K562 (cell line): ENCODE measurements around the gene IMPA2. TPM values are rescaled to one million over a fixed set of nuclear protein-coding genes. Genes with fewer than 3 reads are reported as not detected.

Experiments
- BHLHE40 ChIP-seq: IDR thresholded peaks from 2 replicates; pipeline ENCODE4 v1.6.1; 2011; ENCODE audit warnings: low read length, improper control_type of control experiment
- CBX3 ChIP-seq, 2 experiments: IDR thresholded peaks; 1 replicate in 1 of 2; 2 replicates in 1 of 2; pipeline ENCODE4 v1.6.1; 2012; ENCODE audit warnings: inconsistent platforms in 2 of 2, low read length in 2 of 2, borderline replicate concordance in 1 of 2, control low read depth in 1 of 2
- CEBPZ ChIP-seq: fragments of 150-350 bp; IDR thresholded peaks from 2 replicates; pipeline ENCODE4 v1.6.1; 2014; ENCODE audit warnings: low read depth, mild to moderate bottlenecking, low read length, borderline replicate concordance
- FOSL1 ChIP-seq: fragments of 200-800 bp; sonication (Bioruptor generic); conservative IDR thresholded peaks from 2 replicates; pipeline ENCODE4 v1.6.1; 2016; ENCODE audit warnings: missing genetic modification characterization, missing compliant biosample characterization
- RBBP5 ChIP-seq: fragments of 200-600 bp; sonication (generic); IDR thresholded peaks from 2 replicates; pipeline ENCODE4 v1.6.1; 2012; ENCODE audit warnings: borderline replicate concordance, mild to moderate bottlenecking, low read length, control low read depth, inconsistent platforms; ENCODE audit not compliant: insufficient read depth, poor library complexity, severe bottlenecking
- RBM22 ChIP-seq: fragments of 200-400 bp; formaldehyde crosslinking; IDR thresholded peaks from 2 replicates; pipeline ENCODE4 v1.6.1; 2018; ENCODE audit warnings: low read length, low read depth; ENCODE audit not compliant: poor library complexity, severe bottlenecking
- RFX7 ChIP-seq: fragments of 250-450 bp; sonication (Bioruptor Pico); IDR thresholded peaks from 2 replicates; pipeline ENCODE4 v1.5.1; 2021; ENCODE audit warnings: mild to moderate bottlenecking
- RHOXF2B ChIP-seq: fragments of 250-450 bp; sonication (Bioruptor Pico); conservative IDR thresholded peaks from 2 replicates; pipeline ENCODE4 v1.5.1; 2021
- TGIF2 ChIP-seq: sonication (generic); formaldehyde crosslinking; IDR thresholded peaks from 2 replicates; pipeline ENCODE4 v1.8.1; 2022; ENCODE audit warnings: mild to moderate bottlenecking, missing genetic modification reagents, moderate library complexity
- TRIM28 ChIP-seq: fragments of 450-650 bp; IDR thresholded peaks from 2 replicates; pipeline ENCODE4 v1.6.1; 2017
- ZC3H11A ChIP-seq: IDR thresholded peaks from 2 replicates; pipeline ENCODE4 v1.6.1; 2012; ENCODE audit warnings: low read depth, low read length, improper control_type of control experiment
- ZFP1 ChIP-seq: fragments of 450-650 bp; formaldehyde crosslinking; IDR thresholded peaks from 2 replicates; pipeline ENCODE4 v1.4.0; 2020; ENCODE audit warnings: mild to moderate bottlenecking, mixed read lengths
- ZMIZ1 ChIP-seq, 2 experiments: fragments of 150-350 bp in 1 of 2; IDR thresholded peaks; 2 replicates each; pipeline ENCODE4 v1.6.1; 2012 to 2016; ENCODE audit warnings: low read depth in 2 of 2, low read length in 2 of 2, mild to moderate bottlenecking in 1 of 2, moderate library complexity in 1 of 2
- polyA plus RNA-seq, 8 experiments: library from polyadenylated mRNA; depleted of rRNA in 4 of 8; stranded (reverse) in 5 of 8; unstranded in 3 of 8; fragments of >200 nt; fragmentation: Nextera tagmentation in 2 of 8; fragmentation: Illumina TruSeq in 1 of 8; extraction: Ambion mirVana in 2 of 8; extraction: Trizol in 1 of 8; gene quantifications; 2 replicates each; pipeline versions ENCODE4 v1.2.1 to v1.2.3, GENCODE V29; 2011 to 2014; ENCODE audit warnings: inconsistent platforms in 1 of 8, missing spikeins in 1 of 8
- total RNA-seq, 7 experiments: library from RNA; depleted of rRNA in 6 of 7; stranded (reverse); fragments of >200 nt in 6 of 7; fragmentation: Illumina TruSeq in 2 of 7; extraction: Trizol in 2 of 7; gene quantifications; 2 replicates each; pipeline versions ENCODE4 v1.2.1 to v1.2.3, GENCODE V29; 2011 to 2021; ENCODE audit warnings: low replicate concordance in 1 of 7
- TF ChIP-seq, protein P1 (sequence below): fragments of 200-800 bp; sonication (Bioruptor generic); IDR thresholded peaks from 2 replicates; pipeline ENCODE4 v1.6.1; 2017; ENCODE audit warnings: missing genetic modification characterization, missing compliant biosample characterization
- TF ChIP-seq, protein P2 (sequence below): fragments of 450-650 bp; conservative IDR thresholded peaks from 2 replicates; pipeline ENCODE4 v1.6.1; 2016; ENCODE audit warnings: missing genetic modification characterization, low read depth, mild to moderate bottlenecking, missing compliant biosample characterization, moderate library complexity

The IMPA2 gene
- total and polyA plus RNA-seq, 9 of the 15 experiments (the other 6 are each of a cell fraction or from before 2014, with no cell fraction given): 0.62 to 11.3 (median 5.7) TPM

GRCh38 chr18:11947214-11948191 lies 33.8 kb upstream of the IMPA2 start (continued):
- peak in 1 of 2 experiments; percentile 87; a peak in 1 of 3 replicates for TF ChIP-seq CBX3 (IDR thresholded peaks at IDR 0.05; ENCODE audit: borderline replicate concordance in 1 of 2, low read length in 2 of 2)
- peak; percentile 84 for TF ChIP-seq FOSL1
- TF ChIP-seq, protein P1, sequence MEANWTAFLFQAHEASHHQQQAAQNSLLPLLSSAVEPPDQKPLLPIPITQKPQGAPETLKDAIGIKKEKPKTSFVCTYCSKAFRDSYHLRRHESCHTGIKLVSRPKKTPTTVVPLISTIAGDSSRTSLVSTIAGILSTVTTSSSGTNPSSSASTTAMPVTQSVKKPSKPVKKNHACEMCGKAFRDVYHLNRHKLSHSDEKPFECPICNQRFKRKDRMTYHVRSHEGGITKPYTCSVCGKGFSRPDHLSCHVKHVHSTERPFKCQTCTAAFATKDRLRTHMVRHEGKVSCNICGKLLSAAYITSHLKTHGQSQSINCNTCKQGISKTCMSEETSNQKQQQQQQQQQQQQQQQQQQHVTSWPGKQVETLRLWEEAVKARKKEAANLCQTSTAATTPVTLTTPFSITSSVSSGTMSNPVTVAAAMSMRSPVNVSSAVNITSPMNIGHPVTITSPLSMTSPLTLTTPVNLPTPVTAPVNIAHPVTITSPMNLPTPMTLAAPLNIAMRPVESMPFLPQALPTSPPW: peak; percentile 79
- TF ChIP-seq, protein P2, sequence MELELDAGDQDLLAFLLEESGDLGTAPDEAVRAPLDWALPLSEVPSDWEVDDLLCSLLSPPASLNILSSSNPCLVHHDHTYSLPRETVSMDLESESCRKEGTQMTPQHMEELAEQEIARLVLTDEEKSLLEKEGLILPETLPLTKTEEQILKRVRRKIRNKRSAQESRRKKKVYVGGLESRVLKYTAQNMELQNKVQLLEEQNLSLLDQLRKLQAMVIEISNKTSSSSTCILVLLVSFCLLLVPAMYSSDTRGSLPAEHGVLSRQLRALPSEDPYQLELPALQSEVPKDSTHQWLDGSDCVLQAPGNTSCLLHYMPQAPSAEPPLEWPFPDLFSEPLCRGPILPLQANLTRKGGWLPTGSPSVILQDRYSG (tag): no peak
- peak; percentile 77; the same call in 1 of the 2 replicates for TF ChIP-seq ZC3H11A
- no peak for TF ChIP-seq RBM22
- TF ChIP-seq BHLHE40: peak; percentile 74
- TF ChIP-seq ZFP1 (CRISPR knock-in tag): no peak
- peak; percentile 29 for TF ChIP-seq RBBP5
- peak; percentile 87 for TF ChIP-seq TRIM28
- TF ChIP-seq RFX7 (CRISPR knock-in tag): no peak
- TF ChIP-seq TGIF2 (CRISPR knock-in tag): no peak
- TF ChIP-seq CEBPZ: no peak
- TF ChIP-seq RHOXF2B (CRISPR knock-in tag): no peak
- TF ChIP-seq ZMIZ1 (IDR thresholded peaks at IDR 0.05; ENCODE audit: low read depth in 2 of 2, low read length in 2 of 2): peak in 1 of 2 experiments; percentile 69; a peak in 2 of 4 replicates
